ENCODE results near the gene GLE1. TPM values are rescaled to one million over a fixed set of nuclear protein-coding genes. Genes with fewer than 3 reads are reported as not detected.
"Not testable (repeated sequence)": the region's sequence is repeated elsewhere in the genome, so short reads cannot be mapped to it uniquely, and the experiment has no call there.

Gene GLE1
- total RNA-seq, 1 donor from 2014 or later, result 47.5 TPM

GRCh38 chr9:128551657-128552152 is 47.2 kb downstream of the GLE1 start:
- intact Hi-C loops (cut with micrococcal nuclease), result loop anchor here (1.0 to 10.0 kb wide), 8 partner anchors 47 to 485 kb away; partner anchors contain the start of genes GLE1, GOLGA2, MIGA2 and SET

- intact Hi-C loops (cut with micrococcal nuclease), result loop anchor here (1.0 to 10.0 kb wide), 7 partner anchors 48 to 485 kb away; partner anchors contain the start of genes GLE1, GOLGA2, MIGA2 and SET
Measured at GRCh38 chr9:128552153-128552743, 47.7 kb downstream of the GLE1 start, which contains the start of gene SPTAN1. Gene SPTAN1 (plus strand): TSS chr9:128552587. CDS start chr9:128566741, 14,154 bp downstream.

GRCh38 chr9:128552744-128553440 is 48.4 kb downstream of the GLE1 start:
- intact Hi-C loops (cut with micrococcal nuclease), result loop anchor here (1.0 to 10.0 kb wide), 8 partner anchors 49 to 484 kb away; partner anchors contain the start of genes COQ4, GLE1, GOLGA2 and MIGA2

- intact Hi-C loops (cut with micrococcal nuclease), result loop anchor here (1.0 to 10.0 kb wide), 5 partner anchors 116 to 483 kb away; partner anchors contain the start of genes COQ4, GOLGA2, MIGA2 and SWI5
Measured at GRCh38 chr9:128553728-128554127, 49.2 kb downstream of the GLE1 start.

- intact Hi-C loops (cut with micrococcal nuclease), result loop anchor here (5.0 to 10.0 kb wide), 3 partner anchors 117 to 350 kb away; partner anchors contain the start of genes GOLGA2 and SWI5
Measured at GRCh38 chr9:128554155-128554862, 49.8 kb downstream of the GLE1 start.

- intact Hi-C loops (cut with micrococcal nuclease), result loop anchor here (10.0 kb wide), 2 partner anchors 280 to 350 kb away; partner anchors contain the start of genes GOLGA2 and SWI5
Measured at GRCh38 chr9:128555180-128555721, 50.7 kb downstream of the GLE1 start.

- intact Hi-C loops (cut with micrococcal nuclease), result loop anchor here (10.0 kb wide), 2 partner anchors 281 to 349 kb away; partner anchors contain the start of genes GOLGA2 and SWI5
Measured at GRCh38 chr9:128556276-128556675, 51.8 kb downstream of the GLE1 start.

- intact Hi-C loops (cut with micrococcal nuclease), result loop anchor here (10.0 kb wide), 2 partner anchors 282 to 348 kb away; partner anchors contain the start of genes GOLGA2 and SWI5
Measured at GRCh38 chr9:128556926-128557634, 52.6 kb downstream of the GLE1 start.

- intact Hi-C loops (cut with micrococcal nuclease), result loop anchor here (10.0 kb wide), 2 partner anchors 284 to 346 kb away; partner anchors contain the start of genes GOLGA2 and SWI5
Measured at GRCh38 chr9:128558431-128559310, 54.2 kb downstream of the GLE1 start.

GRCh38 chr9:128565578-128565977 is 61.1 kb downstream of the GLE1 start:
- intact Hi-C loops (cut with micrococcal nuclease), result no loop called here

GRCh38 chr9:128568470-128569078 is 64.1 kb downstream of the GLE1 start:
- intact Hi-C loops (cut with micrococcal nuclease), result no loop called here

- intact Hi-C loops (cut with micrococcal nuclease), result no loop called here
Measured at GRCh38 chr9:128575469-128575868, 71.0 kb downstream of the GLE1 start.

- intact Hi-C loops (cut with micrococcal nuclease), result no loop called here
Measured at GRCh38 chr9:128575916-128576315, 71.4 kb downstream of the GLE1 start.

- intact Hi-C loops (cut with micrococcal nuclease), result no loop called here
Measured at GRCh38 chr9:128577206-128577605, 72.7 kb downstream of the GLE1 start.

GRCh38 chr9:128579194-128579593 is 74.7 kb downstream of the GLE1 start:
- intact Hi-C loops (cut with micrococcal nuclease), result no loop called here

- intact Hi-C loops (cut with micrococcal nuclease), result no loop called here
Measured at GRCh38 chr9:128580731-128581130, 76.2 kb downstream of the GLE1 start.

GRCh38 chr9:128585155-128585554 is 80.6 kb downstream of the GLE1 start:
- intact Hi-C loops (cut with micrococcal nuclease), result not testable (repeated sequence)

- intact Hi-C loops (cut with micrococcal nuclease), result not testable (repeated sequence)
Measured at GRCh38 chr9:128586934-128587333, 82.4 kb downstream of the GLE1 start.

- intact Hi-C loops (cut with micrococcal nuclease), result no loop called here
Measured at GRCh38 chr9:128587453-128587852, 82.9 kb downstream of the GLE1 start.
